T-helper 22 cell (primary cell): ENCODE measurements around the gene VCAM1.

Source experiments
- DNase-seq: peaks from one replicate; pipeline ENCODE4 v3.0.0-alpha.2; 2020; ENCODE audit warnings: low read depth

The VCAM1 gene

GRCh38 chr1:100724281-100724680, 4.7 kb downstream of the VCAM1 start:
- no peak for DNase-seq

GRCh38 chr1:100730130-100730529, 10.6 kb downstream of the VCAM1 start:
- no peak for DNase-seq

- no peak for DNase-seq
Measured at GRCh38 chr1:100731309-100731708, 11.8 kb downstream of the VCAM1 start.

DNA sequence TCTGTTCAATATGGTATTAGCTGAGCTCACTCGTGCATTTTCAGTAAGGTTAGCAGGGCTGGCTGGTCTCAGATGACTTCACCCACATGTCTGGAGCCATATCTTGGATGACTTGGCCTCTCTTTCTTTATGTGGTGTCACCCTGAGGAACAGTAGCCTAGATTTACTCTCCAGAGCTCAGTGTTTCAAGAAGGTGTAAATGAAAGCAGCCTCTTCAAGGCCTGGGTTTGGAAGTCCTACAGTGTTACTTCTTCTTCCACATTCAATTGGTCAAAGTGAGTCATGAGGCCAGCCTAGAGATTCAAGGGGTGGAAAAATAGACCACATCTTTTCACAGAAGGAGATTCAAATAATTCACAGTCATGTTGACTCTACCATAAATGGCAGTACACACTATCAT, 12.2 kb downstream of the VCAM1 start:
- no peak for DNase-seq

DNA sequence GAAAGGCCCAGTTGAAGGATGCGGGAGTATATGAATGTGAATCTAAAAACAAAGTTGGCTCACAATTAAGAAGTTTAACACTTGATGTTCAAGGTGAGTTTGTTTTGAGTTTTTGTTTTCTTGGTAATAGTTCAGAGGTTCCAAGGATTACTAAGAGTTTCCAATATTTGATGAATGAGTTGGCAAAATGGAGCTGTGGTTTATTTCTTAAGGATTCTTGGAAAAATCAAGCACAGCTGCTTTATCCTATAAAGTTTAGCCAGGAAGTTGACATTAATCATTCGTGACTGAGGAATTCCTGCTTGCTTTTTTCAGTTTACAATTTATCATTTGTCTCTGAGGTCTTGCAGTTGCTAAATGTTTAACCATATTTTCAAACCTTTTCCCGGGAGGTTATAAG, 15.1 kb downstream of the VCAM1 start:
- no peak for DNase-seq

GRCh38 chr1:100735244-100735643, 15.7 kb downstream of the VCAM1 start:
- no peak for DNase-seq

DNA sequence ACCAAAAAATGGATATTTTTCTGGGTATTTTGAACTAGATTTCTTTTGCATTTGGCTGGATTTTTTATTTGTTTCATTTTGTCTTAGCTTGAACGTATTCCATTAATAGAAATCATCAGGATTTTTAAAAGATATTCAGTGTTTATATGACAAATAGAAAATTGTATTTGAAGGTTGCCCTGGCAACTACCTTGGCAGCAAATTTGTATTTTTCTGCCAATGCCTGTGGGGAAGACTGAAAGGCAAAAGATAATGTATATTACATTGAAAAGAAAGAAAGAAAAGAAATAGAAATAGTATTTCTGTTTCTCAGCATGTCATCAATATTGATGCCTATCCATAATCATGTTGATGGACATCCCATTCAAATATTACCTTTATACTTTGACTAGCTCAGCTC, 16.8 kb downstream of the VCAM1 start:
- no peak for DNase-seq

- no peak for DNase-seq
Measured at GRCh38 chr1:100736746-100737145, 17.2 kb downstream of the VCAM1 start.

GRCh38 chr1:100746542-100746932, 27.0 kb downstream of the VCAM1 start:
- DNase-seq = no peak

- DNase-seq = no peak
Measured at GRCh38 chr1:100747771-100748170, 28.2 kb downstream of the VCAM1 start.

DNA sequence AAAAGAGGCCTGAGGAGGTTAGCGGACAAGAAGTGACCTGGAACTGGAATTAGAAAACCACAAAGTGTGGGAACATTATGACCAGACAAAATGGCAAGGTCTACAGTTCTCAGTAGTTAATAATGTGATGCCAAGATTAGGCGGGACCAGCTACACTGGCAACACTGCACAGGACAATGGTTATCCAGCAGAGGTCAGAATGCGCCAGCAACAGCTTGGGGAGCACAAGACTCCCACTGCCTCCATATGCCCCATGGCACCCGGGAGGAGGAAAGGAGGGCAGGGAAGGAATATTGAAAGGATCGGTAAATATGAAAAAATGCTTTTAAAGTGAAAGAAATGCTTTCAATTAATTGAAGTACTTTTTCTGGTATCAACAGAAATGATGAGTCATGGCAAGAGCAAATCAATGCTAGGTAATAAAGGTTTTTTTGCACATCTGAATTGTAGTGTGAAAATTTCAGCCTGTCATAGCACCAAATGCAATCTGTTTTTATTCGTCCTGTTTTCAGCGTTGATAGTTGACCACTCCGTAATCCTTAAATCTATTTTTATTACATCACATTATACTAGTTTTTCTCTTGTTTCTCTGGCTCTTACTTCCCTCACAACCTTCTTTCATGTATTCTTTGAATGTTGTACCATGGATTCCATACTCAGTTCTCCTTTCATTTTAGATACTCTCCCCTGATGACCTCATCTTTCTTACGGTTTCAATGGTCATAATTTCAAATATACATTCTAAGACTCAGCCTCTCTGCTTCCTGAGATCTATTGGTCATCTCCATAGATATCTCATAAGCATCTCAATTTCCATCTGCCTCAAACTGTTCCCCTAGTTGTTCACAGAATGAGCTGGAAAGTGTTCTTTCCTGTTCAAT, 30.7 kb downstream of the VCAM1 start:
- DNase-seq = no peak

DNA sequence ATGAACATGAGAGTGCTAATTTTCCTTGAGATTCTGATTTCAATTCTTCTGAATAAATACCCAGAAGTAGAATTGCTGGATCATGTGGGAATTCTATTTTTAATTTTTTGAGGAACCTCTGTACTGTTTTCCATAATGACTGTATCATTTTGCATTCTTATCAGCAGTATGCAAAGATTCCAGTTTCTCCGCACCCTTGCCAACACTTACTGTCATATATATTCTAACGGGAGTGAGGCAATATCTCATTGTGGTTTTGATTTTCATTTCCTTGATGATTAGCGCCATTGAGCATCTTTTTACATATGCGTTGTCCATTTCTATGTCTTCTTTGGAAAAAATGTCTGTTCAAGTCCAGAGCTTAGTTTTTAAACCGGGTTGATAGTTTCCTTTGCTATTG, 33.2 kb downstream of the VCAM1 start:
- DNase-seq = no peak

DNA sequence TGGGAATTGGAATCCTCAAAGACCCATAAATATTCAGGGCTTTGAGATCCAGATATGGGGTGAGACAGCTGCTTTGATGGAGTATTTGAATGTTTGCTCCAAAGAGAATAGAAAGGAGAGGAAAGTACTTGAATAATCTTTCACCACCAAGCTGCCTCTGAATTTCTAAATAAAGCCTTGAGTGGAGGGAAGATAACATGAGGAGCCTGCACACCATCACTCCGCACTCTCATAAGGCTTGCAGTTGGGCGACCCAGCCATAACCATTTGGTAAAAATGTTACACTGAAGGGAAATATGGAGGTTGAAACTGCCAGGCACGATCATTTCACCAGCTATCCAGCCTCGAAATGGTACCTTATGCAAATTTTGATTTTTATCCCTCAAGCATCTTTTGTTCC, 38.4 kb downstream of the VCAM1 start:
- no peak for DNase-seq

DNA sequence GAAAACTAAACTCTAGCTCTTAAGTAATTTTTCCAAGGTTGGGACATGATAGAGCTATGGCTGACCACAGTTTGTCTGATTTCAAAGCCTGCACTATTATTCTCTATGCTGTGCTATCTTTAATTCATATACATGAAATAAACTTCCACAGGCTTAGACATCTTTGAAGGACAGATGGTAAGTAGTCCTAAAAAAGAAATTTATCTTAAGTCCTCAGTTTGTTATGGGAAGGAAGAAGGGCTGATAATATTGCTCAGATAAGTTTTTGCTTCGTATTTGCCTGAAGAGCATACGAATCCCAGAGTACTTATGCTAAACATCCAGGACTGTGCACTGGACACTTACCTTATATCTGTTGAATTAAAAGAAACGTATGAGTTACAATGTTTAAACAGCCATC, 39.6 kb downstream of the VCAM1 start:
- no peak for DNase-seq

- no peak for DNase-seq
Measured at GRCh38 chr1:100760511-100760910, 41.0 kb downstream of the VCAM1 start.

DNA sequence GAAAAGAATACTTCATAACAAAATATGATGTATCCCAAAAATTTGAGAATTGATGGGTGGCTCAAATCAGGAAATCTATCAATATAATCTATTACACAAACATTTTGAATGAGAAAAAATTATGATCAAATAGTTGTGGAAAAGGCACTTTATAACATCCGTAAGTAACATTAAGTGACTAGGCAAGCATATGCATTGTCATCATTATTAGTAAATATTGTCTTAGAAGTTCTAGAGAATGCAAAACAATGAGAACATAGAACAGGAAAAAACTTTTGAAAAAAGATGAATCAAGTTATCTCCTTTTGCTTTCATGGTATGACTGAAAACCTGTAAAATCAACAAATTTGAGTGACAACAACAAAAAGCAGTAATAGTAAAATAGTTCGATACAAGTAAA, 42.9 kb downstream of the VCAM1 start:
- DNase-seq = no peak

- DNase-seq = no peak
Measured at GRCh38 chr1:100767176-100767890, 47.8 kb downstream of the VCAM1 start.

DNA sequence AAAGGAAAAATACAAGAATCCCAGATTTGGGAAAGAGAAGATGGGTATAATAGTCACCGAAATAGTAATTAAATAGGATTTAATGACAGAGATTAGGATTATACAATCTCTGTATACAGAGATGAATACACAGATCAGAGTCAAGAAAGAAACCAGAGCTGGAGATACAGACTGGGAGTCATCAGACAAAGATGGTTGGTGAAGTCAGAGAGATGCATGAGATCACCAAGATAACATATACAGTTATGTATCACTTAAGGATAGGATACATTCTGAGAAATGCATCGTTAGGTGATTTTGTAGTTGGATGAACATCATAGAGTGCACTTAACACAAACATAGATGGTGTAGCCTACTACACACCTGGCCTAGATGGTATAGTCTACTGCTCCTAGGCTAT, 49.8 kb downstream of the VCAM1 start:
- no peak for DNase-seq

- DNase-seq = no peak
Measured at GRCh38 chr1:100769906-100770646, 50.5 kb downstream of the VCAM1 start.

DNA sequence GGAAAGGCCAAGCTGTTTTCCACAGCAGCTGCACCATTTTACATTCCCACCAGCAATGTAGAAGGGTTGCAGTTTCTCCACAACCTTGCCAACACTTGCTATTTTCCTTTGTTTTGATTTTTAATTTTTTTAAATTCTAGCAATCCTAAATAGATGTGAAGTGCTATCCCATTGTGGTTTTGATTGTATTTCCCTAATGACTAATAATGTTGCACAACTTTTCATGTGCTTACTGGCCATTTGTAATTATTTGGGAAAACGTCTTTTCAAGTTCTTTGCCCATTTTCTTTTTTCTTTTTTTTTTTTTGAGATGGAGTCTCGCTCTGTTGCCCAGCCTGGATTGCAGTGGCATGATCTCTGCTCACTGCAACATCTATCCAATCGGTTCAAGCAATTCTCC, 53.9 kb downstream of the VCAM1 start:
- DNase-seq = no peak

DNA sequence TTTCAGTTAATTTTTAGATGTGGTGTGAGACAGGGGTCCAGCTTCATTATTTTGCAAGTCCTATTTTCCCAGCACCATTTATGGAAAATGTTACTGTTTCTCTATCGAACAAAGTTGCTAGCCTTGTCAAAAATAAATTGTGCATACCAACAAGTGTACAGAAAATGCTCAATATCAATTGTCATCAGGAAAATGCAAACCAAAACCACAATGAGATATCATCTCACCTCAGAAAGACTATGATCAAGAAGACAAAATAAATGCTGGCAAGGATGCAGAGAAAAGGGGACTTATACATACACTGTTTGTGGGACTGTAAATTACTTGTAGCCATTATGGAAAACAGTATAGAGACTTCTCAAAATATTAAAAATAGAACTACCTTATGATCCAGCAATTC, 54.8 kb downstream of the VCAM1 start:
- no peak for DNase-seq

- DNase-seq = no peak
Measured at GRCh38 chr1:100775483-100775882, 55.9 kb downstream of the VCAM1 start.

GRCh38 chr1:100778748-100779147, 59.2 kb downstream of the VCAM1 start:
- no peak for DNase-seq
